SK-N-SH (cell line): ENCODE data around the gene CFAP97. TPM values are rescaled to one million over a fixed set of nuclear protein-coding genes. Genes with fewer than 3 reads are reported as not detected.

Source experiments
- CTCF ChIA-PET: fragments of 300-600, 350-600 bp; formaldehyde crosslinking; extraction: SDS; loops from one replicate; lab custom pipeline; 2021; lab: Yijun Ruan, JAX
- POLR2A ChIA-PET: fragments of 350-600 bp; sonication (Branson Sonifier 250); formaldehyde crosslinking; extraction: SDS; loops from one replicate; lab custom pipeline; 2020; ENCODE audit warnings: antibody characterized with exemption, inconsistent platforms; lab: Yijun Ruan, JAX
- DNase-seq: peaks from one replicate; pipeline ENCODE4 v3.0.0; 2012
- H2AFZ ChIP-seq: fragments of 200-600 bp; sonication (generic); 2 replicates; pipeline ENCODE4 v1.8.1; 2016; ENCODE audit warnings: antibody characterized with exemption, mild to moderate bottlenecking, low read depth
- H3F3A ChIP-seq: fragments of 200-600 bp; sonication (generic); replicated peaks from 2 replicates; pipeline ENCODE3; 2016; ENCODE audit warnings: antibody characterized with exemption, mild to moderate bottlenecking; ENCODE audit not compliant: insufficient read depth
- H3K27ac ChIP-seq, 2 experiments: fragments of 200-500 bp in 1 of 2; fragments of 200-600 bp in 1 of 2; sonication (Bioruptor generic) in 1 of 2; sonication (generic), shearing (Covaris generic) in 1 of 2; 2 replicates each; pipeline versions ENCODE4 v1.5.1 to v1.6.1; 2014 to 2016; ENCODE audit warnings: low read depth in 2 of 2, inconsistent platforms in 1 of 2, low read length in 1 of 2, mild to moderate bottlenecking in 1 of 2, mixed read lengths in 1 of 2
- H3K27me3 ChIP-seq: fragments of 200-600 bp; sonication (generic), shearing (Covaris generic); 2 replicates; pipeline ENCODE4 v1.6.1; 2016; ENCODE audit warnings: mixed run types; ENCODE audit not compliant: insufficient read depth
- H3K36me3 ChIP-seq, 2 experiments: fragments of 200-500 bp in 1 of 2; fragments of 200-600 bp in 1 of 2; sonication (Bioruptor generic) in 1 of 2; sonication (generic) in 1 of 2; replicated peaks in 1 of 2; 2 replicates each; pipeline versions ENCODE3 to v1.5.1; 2014 to 2016; ENCODE audit warnings: low read length in 1 of 2, mild to moderate bottlenecking in 1 of 2; ENCODE audit not compliant: insufficient read depth in 2 of 2, control insufficient read depth in 1 of 2
- H3K4me1 ChIP-seq, 2 experiments: fragments of 200-500 bp in 1 of 2; fragments of 200-600 bp in 1 of 2; sonication (Bioruptor generic) in 1 of 2; sonication (generic), shearing (Covaris generic) in 1 of 2; 2 replicates each; pipeline versions ENCODE4 v1.5.1 to v1.6.1; 2014 to 2016; ENCODE audit warnings: low read depth in 1 of 2, low read length in 1 of 2, mixed run types in 1 of 2; ENCODE audit not compliant: insufficient read depth in 2 of 2, control insufficient read depth in 1 of 2
- H3K4me2 ChIP-seq: fragments of 200-600 bp; sonication (generic), shearing (Covaris generic); 2 replicates; pipeline ENCODE4 v1.6.1; 2017; ENCODE audit warnings: mixed run types
- H3K4me3 ChIP-seq, 2 experiments: fragments of 200-500 bp in 1 of 2; fragments of 200-600 bp in 1 of 2; sonication (Bioruptor generic) in 1 of 2; sonication (generic), shearing (Covaris generic) in 1 of 2; 2 replicates each; pipeline versions ENCODE4 v1.5.1 to v1.8.1; 2014 to 2016; ENCODE audit warnings: low read depth in 2 of 2, inconsistent platforms in 1 of 2, low read length in 1 of 2, mild to moderate bottlenecking in 1 of 2, mixed read lengths in 1 of 2, moderate library complexity in 1 of 2
- H3K79me2 ChIP-seq: fragments of 200-600 bp; sonication (generic); 2 replicates; pipeline ENCODE4 v1.8.1; 2017; ENCODE audit warnings: mild to moderate bottlenecking; ENCODE audit not compliant: insufficient read depth
- H3K9ac ChIP-seq: fragments of 200-600 bp; sonication (generic); 2 replicates; pipeline ENCODE4 v1.6.1; 2017; ENCODE audit warnings: mixed run types
- H3K9me2 ChIP-seq: fragments of 200-600 bp; sonication (generic); 2 replicates; pipeline ENCODE4 v1.6.1; 2017; ENCODE audit warnings: mixed run types
- H3K9me3 ChIP-seq: fragments of 200-600 bp; sonication (generic); 2 replicates; pipeline ENCODE4 v1.6.1; 2017; ENCODE audit warnings: mixed run types, mild to moderate bottlenecking, moderate library complexity
- H4K20me1 ChIP-seq: fragments of 200-600 bp; sonication (generic); 2 replicates; pipeline ENCODE4 v1.6.1; 2017; ENCODE audit warnings: mild to moderate bottlenecking, mixed run types; ENCODE audit not compliant: insufficient read depth
- CHD2 ChIP-seq: fragments of 150-350 bp; IDR thresholded peaks from 2 replicates; pipeline ENCODE4 v1.6.1; 2018; ENCODE audit warnings: low read length; ENCODE audit not compliant: partially characterized antibody
- EP300 ChIP-seq, 2 experiments: IDR thresholded peaks; 2 replicates each; pipeline versions ENCODE4 v1.4.0 to v1.6.1; 2012; ENCODE audit warnings: borderline replicate concordance in 1 of 2, low read depth in 1 of 2, low read length in 1 of 2
- EZH2phosphoT487 ChIP-seq: fragments of 200-600 bp; sonication (generic); IDR thresholded peaks from 2 replicates; pipeline ENCODE4 v1.6.1; 2017; ENCODE audit warnings: low read depth, mixed run types, mild to moderate bottlenecking, antibody characterized with exemption, moderate library complexity, borderline replicate concordance
- FOSL2 ChIP-seq: IDR thresholded peaks from 2 replicates; pipeline ENCODE4 v1.4.0; 2012; ENCODE audit warnings: low read depth, mild to moderate bottlenecking, moderate library complexity, borderline replicate concordance
- FOXJ3 ChIP-seq: sonication (generic); formaldehyde crosslinking; IDR thresholded peaks from 2 replicates; pipeline ENCODE4 v1.5.1; 2020; ENCODE audit warnings: mild to moderate bottlenecking, missing genetic modification reagents
- FOXM1 ChIP-seq: IDR thresholded peaks from 2 replicates; pipeline ENCODE4 v1.4.0; 2012; ENCODE audit warnings: low read depth, mild to moderate bottlenecking
- GATA2 ChIP-seq: sonication (generic); formaldehyde crosslinking; IDR thresholded peaks from 2 replicates; pipeline ENCODE4 v1.5.0; 2020; ENCODE audit warnings: mild to moderate bottlenecking, missing genetic modification reagents
- JUND ChIP-seq: IDR thresholded peaks from 2 replicates; pipeline ENCODE4 v1.4.0; 2012
- MEF2A ChIP-seq: IDR thresholded peaks from 2 replicates; pipeline ENCODE4 v1.4.0; 2012; ENCODE audit warnings: low read depth, borderline replicate concordance
- MXI1 ChIP-seq: IDR thresholded peaks from 2 replicates; pipeline ENCODE4 v1.6.1; 2012; ENCODE audit warnings: mild to moderate bottlenecking, low read depth, low read length, improper control_type of control experiment
- NFIC ChIP-seq: IDR thresholded peaks from 2 replicates; pipeline ENCODE4 v1.4.0; 2012; ENCODE audit warnings: borderline replicate concordance
- NRF1 ChIP-seq: IDR thresholded peaks from 2 replicates; pipeline ENCODE4 v1.6.1; 2012; ENCODE audit warnings: low read depth, mild to moderate bottlenecking, low read length
- RCOR1 ChIP-seq: fragments of 150-350 bp; IDR thresholded peaks from 2 replicates; pipeline ENCODE4 v1.6.1; 2017; ENCODE audit warnings: antibody characterized with exemption, low read length
- RXRA ChIP-seq: IDR thresholded peaks from 2 replicates; pipeline ENCODE4 v1.4.0; 2012; ENCODE audit warnings: low read depth, mild to moderate bottlenecking, borderline replicate concordance
- SMC3 ChIP-seq: IDR thresholded peaks from 2 replicates; pipeline ENCODE4 v1.6.1; 2012; ENCODE audit warnings: low read depth, low read length, improper control_type of control experiment
- TAF1 ChIP-seq: IDR thresholded peaks from 2 replicates; pipeline ENCODE4 v1.6.1; 2012; ENCODE audit warnings: low read depth, mild to moderate bottlenecking, low read length, moderate library complexity, borderline replicate concordance
- WGBS: methylation state at CpG from one replicate; pipeline ENCODE4 v1.1.6; 2017; ENCODE audit warnings: low lambda C conversion rate; 5-methylcytosine and 5-hydroxymethylcytosine counted together
- polyA plus RNA-seq, 3 experiments: library from polyadenylated mRNA; depleted of rRNA; stranded (reverse); fragments of >200 nt; gene quantifications; 2 replicates each; pipeline ENCODE4 v1.2.3, GENCODE V29; 2012
- TF ChIP-seq, protein P1 (sequence below): fragments of 150-350 bp; IDR thresholded peaks from 2 replicates; pipeline ENCODE4 v1.6.1; 2017; ENCODE audit warnings: antibody characterized with exemption, low read length, low read depth, borderline replicate concordance
- TF ChIP-seq, protein P2 (sequence below): IDR thresholded peaks from 2 replicates; pipeline ENCODE4 v1.6.1; 2012; ENCODE audit warnings: mild to moderate bottlenecking, low read depth, low read length, moderate library complexity
- TF ChIP-seq, protein P3 (sequence below): IDR thresholded peaks from 2 replicates; pipeline ENCODE4 v1.4.0; 2012; ENCODE audit warnings: low read depth, borderline replicate concordance
- TF ChIP-seq, protein P4 (sequence below): IDR thresholded peaks from 2 replicates; pipeline ENCODE4; 2012

Gene CFAP97
- polyA plus RNA-seq, 1 of the 3 experiments (the other 2 are of a cell fraction) = 10.6 TPM

DNA sequence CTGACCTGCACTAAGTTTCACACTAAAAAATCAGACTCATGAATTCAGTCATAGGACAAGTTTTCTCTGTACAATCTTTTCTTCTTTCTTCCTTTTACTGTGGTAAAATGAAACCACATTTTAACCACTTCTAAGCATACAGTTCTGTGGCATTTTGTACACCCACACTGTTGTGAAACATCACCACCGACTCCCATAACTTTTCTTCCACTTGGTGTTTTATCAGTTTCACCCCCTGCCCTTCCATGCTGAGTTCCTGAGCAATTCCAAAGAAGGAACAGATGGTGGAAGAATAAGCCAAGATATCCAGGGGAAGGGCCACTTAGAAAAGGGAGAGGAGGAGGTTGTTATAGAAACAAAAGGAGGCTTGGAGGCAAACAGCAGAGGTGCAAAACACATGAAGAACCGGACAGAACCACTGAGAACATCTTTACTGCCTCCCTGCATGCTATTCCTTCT lies 38.2 kb downstream of the CFAP97 start:
- Histone ChIP-seq H2AFZ (no peak overlapping the region), H4K20me1 (no peaks in the 10 kb centered on the region), H3K79me2 (peaks cover 8% of the 10 kb centered on the region), H3K27me3 (no peaks in the 10 kb centered on the region), H3K36me3 (peaks cover 45 to 50% of the 10 kb centered on the region in 2 experiments), H3K27ac (no peak overlapping the region), H3K9me3 (no peaks in the 10 kb centered on the region), H3K4me2 (no peak overlapping the region), H3F3A (no peaks in the 10 kb centered on the region), H3K9me2 (no peaks in the 10 kb centered on the region), H3K4me3 (no peak overlapping the region), H3K9ac (no peak overlapping the region), H3K4me1 (no peaks in the 10 kb centered on the region)
- TF ChIP-seq, protein P1, sequence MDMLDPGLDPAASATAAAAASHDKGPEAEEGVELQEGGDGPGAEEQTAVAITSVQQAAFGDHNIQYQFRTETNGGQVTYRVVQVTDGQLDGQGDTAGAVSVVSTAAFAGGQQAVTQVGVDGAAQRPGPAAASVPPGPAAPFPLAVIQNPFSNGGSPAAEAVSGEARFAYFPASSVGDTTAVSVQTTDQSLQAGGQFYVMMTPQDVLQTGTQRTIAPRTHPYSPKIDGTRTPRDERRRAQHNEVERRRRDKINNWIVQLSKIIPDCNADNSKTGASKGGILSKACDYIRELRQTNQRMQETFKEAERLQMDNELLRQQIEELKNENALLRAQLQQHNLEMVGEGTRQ = no peak
- no peak for TF ChIP-seq JUND
- TF ChIP-seq RCOR1 = no peak
- no peak for TF ChIP-seq FOSL2
- no peak for TF ChIP-seq NRF1
- TF ChIP-seq MEF2A = no peak
- no peak for TF ChIP-seq GATA2 (CRISPR knock-in tag)
- CTCF ChIA-PET = interaction anchor here (0.6 to 4.4 kb wide), 3 partner anchors 19 to 158 kb away, joined by 3 to 28 read pairs (median 3); no protein-coding TSS in a partner anchor
- no peak for DNase-seq
- POLR2A ChIA-PET = no interaction called here
- 89% methylated on average over 2 of the region's 2 CpGs for WGBS

DNA sequence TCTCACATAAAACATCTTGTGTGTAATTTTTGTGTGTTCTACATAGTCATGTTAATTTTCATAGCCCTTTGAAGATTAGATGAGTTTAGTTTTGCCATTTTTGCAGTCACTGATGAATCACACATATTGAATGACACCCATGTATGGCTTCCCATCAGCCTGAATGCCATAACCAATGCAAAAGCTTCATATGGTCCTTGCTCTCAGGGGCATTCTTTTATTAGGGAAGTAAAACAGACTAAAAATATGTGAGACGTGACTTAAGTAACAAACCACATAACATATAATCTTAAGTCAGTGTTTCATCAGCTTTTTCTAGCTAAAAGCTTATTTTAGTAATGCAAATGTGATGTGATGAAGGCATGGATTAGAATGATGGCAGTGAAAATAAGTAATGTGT lies 52.5 kb downstream of the CFAP97 start:
- H2AFZ ChIP-seq = no peak overlapping the region
- no peak overlapping the region for H3K4me2 ChIP-seq
- H3K27ac ChIP-seq = no peak overlapping the region
- H3K36me3 ChIP-seq = peaks cover 21 to 32% of the 10 kb centered on the region in 2 experiments
- H3K27me3 ChIP-seq = no peaks in the 10 kb centered on the region
- no peaks in the 10 kb centered on the region for H3K79me2 ChIP-seq
- no peaks in the 10 kb centered on the region for H3K9me3 ChIP-seq
- H3K4me1 ChIP-seq = peaks cover 0 to 7% of the 10 kb centered on the region in 2 experiments; a peak in 1 of 4 replicates
- CTCF ChIA-PET = interaction anchor here (1.6 to 2.6 kb wide), 2 partner anchors 32 to 887 kb away, joined by 5 to 7 read pairs; no protein-coding TSS in a partner anchor
- POLR2A ChIA-PET = no interaction called here
- no peak overlapping the region for H3K4me3 ChIP-seq
- H3K9me2 ChIP-seq = no peaks in the 10 kb centered on the region
- H3F3A ChIP-seq = no peaks in the 10 kb centered on the region
- no peaks in the 10 kb centered on the region for H4K20me1 ChIP-seq
- no peak overlapping the region for H3K9ac ChIP-seq
- DNase-seq = no peak
- 100% methylated on average over 1 of the region's 1 CpG for WGBS
- TF ChIP-seq TAF1 = no peak
- no peak for TF ChIP-seq FOXM1
- TF ChIP-seq RXRA = no peak
- no peak for TF ChIP-seq MEF2A
- TF ChIP-seq MXI1 = no peak
- TF ChIP-seq RCOR1 = no peak
- TF ChIP-seq, protein P2, sequence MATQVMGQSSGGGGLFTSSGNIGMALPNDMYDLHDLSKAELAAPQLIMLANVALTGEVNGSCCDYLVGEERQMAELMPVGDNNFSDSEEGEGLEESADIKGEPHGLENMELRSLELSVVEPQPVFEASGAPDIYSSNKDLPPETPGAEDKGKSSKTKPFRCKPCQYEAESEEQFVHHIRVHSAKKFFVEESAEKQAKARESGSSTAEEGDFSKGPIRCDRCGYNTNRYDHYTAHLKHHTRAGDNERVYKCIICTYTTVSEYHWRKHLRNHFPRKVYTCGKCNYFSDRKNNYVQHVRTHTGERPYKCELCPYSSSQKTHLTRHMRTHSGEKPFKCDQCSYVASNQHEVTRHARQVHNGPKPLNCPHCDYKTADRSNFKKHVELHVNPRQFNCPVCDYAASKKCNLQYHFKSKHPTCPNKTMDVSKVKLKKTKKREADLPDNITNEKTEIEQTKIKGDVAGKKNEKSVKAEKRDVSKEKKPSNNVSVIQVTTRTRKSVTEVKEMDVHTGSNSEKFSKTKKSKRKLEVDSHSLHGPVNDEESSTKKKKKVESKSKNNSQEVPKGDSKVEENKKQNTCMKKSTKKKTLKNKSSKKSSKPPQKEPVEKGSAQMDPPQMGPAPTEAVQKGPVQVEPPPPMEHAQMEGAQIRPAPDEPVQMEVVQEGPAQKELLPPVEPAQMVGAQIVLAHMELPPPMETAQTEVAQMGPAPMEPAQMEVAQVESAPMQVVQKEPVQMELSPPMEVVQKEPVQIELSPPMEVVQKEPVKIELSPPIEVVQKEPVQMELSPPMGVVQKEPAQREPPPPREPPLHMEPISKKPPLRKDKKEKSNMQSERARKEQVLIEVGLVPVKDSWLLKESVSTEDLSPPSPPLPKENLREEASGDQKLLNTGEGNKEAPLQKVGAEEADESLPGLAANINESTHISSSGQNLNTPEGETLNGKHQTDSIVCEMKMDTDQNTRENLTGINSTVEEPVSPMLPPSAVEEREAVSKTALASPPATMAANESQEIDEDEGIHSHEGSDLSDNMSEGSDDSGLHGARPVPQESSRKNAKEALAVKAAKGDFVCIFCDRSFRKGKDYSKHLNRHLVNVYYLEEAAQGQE = no peak
- TF ChIP-seq FOXJ3 = no peak
- TF ChIP-seq, protein P3, sequence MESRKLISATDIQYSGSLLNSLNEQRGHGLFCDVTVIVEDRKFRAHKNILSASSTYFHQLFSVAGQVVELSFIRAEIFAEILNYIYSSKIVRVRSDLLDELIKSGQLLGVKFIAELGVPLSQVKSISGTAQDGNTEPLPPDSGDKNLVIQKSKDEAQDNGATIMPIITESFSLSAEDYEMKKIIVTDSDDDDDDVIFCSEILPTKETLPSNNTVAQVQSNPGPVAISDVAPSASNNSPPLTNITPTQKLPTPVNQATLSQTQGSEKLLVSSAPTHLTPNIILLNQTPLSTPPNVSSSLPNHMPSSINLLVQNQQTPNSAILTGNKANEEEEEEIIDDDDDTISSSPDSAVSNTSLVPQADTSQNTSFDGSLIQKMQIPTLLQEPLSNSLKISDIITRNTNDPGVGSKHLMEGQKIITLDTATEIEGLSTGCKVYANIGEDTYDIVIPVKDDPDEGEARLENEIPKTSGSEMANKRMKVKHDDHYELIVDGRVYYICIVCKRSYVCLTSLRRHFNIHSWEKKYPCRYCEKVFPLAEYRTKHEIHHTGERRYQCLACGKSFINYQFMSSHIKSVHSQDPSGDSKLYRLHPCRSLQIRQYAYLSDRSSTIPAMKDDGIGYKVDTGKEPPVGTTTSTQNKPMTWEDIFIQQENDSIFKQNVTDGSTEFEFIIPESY = no peak
- no peak for TF ChIP-seq NFIC
- no peak for TF ChIP-seq SMC3
- TF ChIP-seq, protein P4, sequence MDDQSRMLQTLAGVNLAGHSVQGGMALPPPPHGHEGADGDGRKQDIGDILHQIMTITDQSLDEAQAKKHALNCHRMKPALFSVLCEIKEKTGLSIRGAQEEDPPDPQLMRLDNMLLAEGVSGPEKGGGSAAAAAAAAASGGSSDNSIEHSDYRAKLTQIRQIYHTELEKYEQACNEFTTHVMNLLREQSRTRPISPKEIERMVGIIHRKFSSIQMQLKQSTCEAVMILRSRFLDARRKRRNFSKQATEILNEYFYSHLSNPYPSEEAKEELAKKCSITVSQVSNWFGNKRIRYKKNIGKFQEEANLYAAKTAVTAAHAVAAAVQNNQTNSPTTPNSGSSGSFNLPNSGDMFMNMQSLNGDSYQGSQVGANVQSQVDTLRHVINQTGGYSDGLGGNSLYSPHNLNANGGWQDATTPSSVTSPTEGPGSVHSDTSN = no peak
- no peak for TF ChIP-seq EZH2phosphoT487
- no peak for TF ChIP-seq GATA2 (CRISPR knock-in tag)
- TF ChIP-seq NRF1 = no peak
- no peak for TF ChIP-seq FOSL2
- no peak for TF ChIP-seq EP300 (IDR thresholded peaks at IDR 0.05; ENCODE audit: borderline replicate concordance in 1 of 2, low read depth in 1 of 2, low read length in 1 of 2)
- TF ChIP-seq CHD2 = no peak
